G401 (cell line): ENCODE measurements around the gene HSPB1. TPM values are rescaled to one million over a fixed set of nuclear protein-coding genes. Genes with fewer than 3 reads are reported as not detected.
"Not testable (repeated sequence)": the region's sequence is repeated elsewhere in the genome, so short reads cannot be mapped to it uniquely, and the experiment has no call there.

Experiments
- DNase-seq: peaks from one replicate; pipeline ENCODE4 v3.0.0-alpha.2; 2015; ENCODE audit warnings: low spot score
- in situ Hi-C: cut with HindIII; loops from 2 replicates; pipeline ENCODE4 v1.10.0; 2016; ENCODE audit warnings: low sequenced_read_pairs, mixed read lengths
- total RNA-seq: library from RNA; depleted of rRNA; stranded (reverse); fragments of >200 nt; shearing (Covaris generic); gene quantifications from 2 replicates; pipeline ENCODE4 v1.2.3, GENCODE V29; 2014

The HSPB1 gene
- total RNA-seq, 1 experiment from 2014 or later, result 145 TPM

DNA sequence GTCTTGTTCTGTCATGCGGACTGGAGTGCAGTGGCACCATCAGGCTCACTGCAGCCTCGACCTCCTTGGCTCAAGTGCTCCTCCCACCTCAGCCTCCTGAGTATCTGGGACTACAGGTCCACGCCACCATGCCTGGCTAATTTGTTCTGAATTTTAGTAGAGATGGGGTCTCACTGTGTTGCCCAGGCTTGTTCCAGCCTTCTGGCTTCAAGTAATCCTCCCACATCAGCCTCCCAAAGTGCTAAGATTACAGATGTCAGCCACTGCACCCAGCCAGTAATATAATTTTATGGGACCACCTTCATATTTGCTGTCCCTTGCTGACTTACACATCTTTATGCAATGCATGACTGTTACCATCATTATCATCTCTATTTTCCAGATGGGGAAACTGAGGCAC, 1.5 kb upstream of the HSPB1 start:
- DNase-seq, result no peak
- in situ Hi-C loops, result loop anchor here (10.0 kb wide), 1 partner anchor 96 kb away; the partner anchor contains the start of gene SRRM3

DNA sequence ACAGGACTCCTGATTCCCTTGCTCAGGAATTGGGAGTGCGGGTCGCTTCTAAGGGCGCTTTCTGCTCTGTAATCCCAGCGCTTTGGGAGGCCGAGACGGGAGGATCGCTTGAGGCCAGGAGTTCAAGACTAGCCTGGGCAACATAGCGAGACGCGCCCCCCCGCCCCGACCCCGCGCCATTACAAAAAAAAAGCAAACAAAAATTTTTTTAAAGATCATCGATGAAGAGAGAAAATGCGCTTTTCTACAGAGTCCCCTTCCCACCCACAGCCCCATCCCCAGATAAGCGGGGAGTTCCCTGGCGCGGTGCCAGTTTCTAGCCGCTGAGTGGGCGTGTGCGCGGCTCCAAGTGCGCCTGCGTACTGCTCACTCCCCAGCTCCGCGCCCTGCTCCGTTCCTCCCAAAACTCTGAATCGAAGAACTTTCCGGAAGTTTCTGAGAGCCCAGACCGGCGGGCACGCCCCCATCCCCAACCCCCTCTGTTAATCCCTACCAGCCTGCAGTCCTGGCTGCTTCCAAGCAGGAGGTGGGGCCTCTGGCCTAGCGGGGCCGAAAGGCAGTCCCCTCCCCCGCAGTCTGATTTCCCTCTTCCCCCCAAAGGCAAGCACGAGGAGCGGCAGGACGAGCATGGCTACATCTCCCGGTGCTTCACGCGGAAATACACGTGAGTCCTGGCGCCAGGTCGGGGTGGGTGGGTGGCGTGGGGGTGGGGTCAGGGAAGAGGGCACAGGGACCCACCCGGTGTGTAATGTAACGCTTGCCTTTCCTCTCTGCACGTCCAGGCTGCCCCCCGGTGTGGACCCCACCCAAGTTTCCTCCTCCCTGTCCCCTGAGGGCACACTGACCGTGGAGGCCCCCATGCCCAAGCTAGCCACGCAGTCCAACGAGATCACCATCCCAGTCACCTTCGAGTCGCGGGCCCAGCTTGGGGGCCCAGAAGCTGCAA, 1.0 kb downstream of the HSPB1 start:
- peak; percentile 57 for DNase-seq
- in situ Hi-C loops, result loop anchor here (10.0 kb wide), 1 partner anchor 99 kb away; the partner anchor contains the start of gene SRRM3

DNA sequence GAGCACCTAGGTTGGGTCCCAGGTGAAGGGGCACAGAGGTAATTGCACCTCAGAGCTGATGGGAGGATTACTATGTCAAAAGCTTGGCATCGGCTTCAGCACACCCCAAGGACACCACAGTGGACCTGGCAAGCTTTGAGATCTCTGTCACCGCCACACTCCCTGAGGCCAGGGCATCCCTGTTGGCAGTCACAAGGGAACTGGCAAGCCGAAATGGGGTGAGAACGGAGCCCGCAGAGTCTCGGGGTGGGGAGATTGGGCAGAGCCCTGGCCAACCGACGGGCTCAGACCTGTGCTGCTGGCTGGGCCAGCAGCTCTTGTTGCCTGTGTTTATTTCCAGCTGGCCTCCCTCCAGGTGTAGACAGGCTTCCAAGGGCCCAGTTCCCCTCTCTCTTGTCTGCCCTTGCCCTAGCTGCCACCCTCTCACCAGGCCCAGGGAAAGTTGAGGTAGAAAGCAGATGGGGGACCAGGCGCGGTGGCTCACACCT, 2.5 kb downstream of the HSPB1 start:
- DNase-seq, result peak; percentile 93
- in situ Hi-C loops, result loop anchor here (10.0 kb wide), 1 partner anchor 100 kb away; the partner anchor contains the start of gene SRRM3

DNA sequence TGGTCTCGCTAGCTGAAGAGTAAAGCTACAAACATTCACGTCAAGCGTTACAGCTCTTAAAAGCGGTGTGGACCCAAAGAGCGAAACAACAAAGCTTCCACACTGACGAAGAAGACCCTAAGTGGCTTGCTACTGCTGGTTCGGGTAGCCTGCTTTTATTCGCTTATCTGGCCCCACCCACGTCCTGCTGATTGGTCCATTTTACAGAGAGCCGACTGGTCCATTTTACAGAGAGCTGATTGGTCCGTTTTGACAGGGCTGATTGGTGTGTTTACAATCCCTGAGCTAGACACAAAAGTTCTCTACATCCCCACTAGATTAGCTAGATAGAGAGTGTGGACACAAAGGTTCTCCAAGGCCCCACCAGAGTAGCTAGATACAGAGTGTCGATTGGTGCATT, 6.4 kb downstream of the HSPB1 start:
- not testable (repeated sequence) for DNase-seq
- in situ Hi-C loops, result loop anchor here (10.0 kb wide), 1 partner anchor 104 kb away; the partner anchor contains the start of gene SRRM3

DNA sequence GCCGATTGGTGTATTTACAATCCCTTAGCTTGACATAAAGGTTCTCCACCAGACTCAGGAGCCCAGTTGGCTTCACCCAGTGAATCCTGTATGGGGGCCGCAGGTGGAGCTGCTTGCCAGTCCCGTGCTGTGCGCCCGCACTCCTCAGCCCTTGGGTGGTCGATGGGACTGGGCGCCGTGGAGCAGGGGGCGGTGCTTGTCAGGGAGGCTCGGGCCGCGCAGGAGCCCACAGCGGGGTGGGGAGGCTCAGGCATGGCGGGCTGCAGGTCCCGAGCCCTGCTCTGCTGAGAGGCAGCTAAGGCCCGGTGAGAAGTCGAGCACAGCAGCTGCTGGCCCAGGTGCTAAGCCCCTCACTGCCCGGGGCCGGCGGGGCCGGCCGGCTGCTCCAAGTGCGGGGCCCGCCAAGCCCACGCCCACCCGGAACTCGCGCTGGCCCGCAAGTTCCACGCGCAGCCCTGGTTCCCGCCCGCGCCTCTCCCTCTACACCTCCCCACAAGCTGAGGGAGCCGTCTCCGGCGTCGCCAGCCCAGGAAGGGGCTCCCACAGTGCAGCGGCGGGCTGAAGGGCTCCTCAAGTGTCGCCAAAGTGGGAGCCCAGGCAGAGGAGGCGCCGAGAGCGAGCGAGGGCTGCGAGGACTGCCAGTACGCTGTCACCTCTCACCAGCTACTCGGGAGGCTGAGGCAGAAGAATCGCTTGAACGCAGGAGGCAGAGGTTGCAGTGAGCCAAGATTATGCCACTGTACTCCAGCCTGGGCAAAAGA, 7.0 kb downstream of the HSPB1 start:
- in situ Hi-C loops, result loop anchor here (10.0 kb wide), 1 partner anchor 105 kb away; the partner anchor contains the start of gene SRRM3
- not testable (repeated sequence) for DNase-seq

DNA sequence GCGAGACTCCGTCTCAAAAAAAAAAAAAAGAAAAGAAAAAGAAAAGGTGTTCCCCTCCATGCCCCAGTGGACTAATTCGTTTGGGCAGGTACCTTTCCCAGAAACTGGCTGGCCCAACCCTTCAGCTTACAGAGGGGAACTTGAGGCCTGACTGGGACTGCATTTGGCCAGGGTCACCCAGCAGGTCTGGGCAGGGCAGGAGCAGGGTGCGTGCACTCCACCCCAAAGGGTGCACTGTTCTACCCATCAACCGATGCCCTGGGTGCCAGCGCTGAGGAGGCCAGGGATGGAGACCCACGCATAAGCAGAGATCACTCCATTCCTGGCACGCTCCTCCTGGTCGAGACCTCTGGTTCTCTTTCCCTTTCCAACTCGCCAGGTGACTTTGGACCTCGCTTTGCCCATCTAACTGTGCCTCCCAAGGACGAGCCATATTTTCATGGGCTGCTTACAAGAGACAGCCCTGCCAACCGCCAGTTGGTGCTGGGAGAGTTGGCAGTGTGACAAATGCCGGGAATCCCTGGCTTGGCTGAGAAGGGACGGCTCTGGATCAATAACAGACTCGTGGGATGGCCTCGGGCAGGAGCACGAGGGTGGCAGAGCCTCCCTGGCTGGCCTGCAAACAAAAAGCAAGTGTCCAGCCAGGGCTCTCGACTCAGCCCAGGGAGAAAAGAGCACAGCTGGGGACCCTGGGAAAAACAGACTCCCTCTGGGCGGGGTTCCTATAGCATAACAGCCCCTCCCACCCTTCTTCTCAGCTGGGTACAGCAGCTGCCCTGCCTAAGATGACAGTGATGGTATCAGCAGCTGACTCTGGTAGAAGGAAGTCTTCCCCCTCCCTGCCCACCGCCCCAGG, 7.9 kb downstream of the HSPB1 start:
- in situ Hi-C loops, result no loop called here
- peak; percentile 75 for DNase-seq

DNA sequence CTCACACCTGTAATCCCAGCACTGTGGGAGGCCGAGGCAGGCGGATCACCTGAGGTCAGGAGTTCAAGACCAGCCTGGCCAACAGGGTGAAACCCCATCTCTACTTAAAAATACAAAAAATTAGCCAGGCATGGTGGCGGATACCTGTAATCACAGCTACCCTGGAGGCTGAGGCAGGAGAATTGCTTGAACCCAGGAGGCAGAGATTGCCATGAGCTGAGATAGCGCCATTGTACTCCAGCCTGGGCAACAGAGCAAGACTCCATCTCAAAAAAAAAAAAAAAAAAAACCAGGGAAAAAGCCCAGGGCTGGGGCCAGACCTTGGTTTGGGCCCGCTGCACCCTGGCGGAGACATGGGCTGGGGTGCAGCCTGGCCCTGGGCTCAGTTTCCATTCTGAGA, 9.4 kb downstream of the HSPB1 start:
- in situ Hi-C loops, DNase-seq: not testable (repeated sequence)

DNA sequence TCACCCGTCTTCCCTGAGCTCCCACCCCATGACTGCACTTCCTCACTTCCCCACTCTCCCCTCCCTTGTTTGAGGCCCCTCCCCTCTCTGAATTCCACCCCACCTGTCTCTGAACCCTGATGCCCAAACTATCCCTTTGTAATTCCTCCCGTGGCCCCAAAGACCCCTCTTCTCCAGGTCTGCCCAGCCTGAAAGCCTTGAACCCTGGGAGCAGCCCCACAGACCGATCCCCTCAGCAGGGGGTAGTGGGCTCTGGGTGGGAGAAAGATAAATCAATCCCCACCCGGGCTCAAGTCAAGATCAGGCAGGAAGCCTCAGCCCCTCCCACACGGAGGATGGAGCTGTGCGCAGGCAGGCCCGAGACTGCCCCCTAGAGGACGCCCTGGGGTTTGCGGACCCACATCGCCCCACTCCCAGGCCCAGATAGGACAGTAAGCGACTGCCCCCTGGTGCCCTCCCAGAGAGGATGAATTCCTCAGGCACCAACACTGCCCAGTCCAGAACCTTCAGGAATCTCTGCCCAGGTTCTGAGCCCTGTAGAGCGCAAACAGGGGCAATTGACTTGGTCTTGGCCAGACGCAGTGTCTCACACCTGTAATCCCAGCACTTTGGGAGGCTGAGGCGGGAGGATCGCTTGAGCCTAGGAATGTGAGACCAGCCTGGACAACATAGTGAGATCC, 11.7 kb downstream of the HSPB1 start:
- DNase-seq, result peak; percentile 90
- in situ Hi-C loops, result no loop called here

DNA sequence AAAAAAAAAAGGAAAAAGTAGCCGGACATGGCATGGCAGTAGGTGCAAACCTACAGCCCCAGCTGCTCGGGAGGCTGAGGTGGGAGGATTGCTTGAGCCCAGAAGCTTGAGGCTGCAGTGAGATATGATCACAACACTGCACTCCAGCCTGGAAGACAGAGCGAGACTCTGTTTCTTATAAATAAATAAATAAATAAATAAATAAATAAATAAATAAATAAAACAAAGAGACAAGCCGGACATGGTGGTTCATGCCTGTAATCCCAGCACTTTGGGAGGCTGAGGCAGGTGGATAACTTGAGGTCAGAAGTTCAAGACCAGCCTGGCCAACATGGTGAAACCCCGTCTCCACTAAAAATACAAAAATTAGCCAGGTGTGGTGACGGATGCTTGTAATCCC, 12.3 kb downstream of the HSPB1 start:
- in situ Hi-C loops, DNase-seq: not testable (repeated sequence)

DNA sequence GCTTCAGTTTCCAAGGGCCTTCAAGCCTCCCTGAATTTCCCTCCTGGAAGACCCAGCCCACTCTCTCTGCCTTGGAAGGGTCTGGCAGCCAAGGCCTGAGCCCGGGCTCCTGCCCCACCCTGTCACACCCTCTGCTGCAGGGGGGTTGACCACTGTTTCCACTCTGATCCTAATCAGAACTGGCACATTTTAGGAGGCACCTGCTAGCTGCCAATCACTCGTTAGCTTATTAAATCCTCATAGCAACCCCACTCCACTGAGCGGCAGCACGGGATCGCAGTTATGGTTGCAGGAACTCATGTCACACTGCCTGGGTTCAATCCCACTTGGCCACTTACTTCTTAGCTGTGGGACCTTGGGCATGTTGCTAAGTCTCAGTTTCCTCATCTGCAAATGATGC, 12.9 kb downstream of the HSPB1 start:
- in situ Hi-C loops, result no loop called here
- DNase-seq, result no peak

DNA sequence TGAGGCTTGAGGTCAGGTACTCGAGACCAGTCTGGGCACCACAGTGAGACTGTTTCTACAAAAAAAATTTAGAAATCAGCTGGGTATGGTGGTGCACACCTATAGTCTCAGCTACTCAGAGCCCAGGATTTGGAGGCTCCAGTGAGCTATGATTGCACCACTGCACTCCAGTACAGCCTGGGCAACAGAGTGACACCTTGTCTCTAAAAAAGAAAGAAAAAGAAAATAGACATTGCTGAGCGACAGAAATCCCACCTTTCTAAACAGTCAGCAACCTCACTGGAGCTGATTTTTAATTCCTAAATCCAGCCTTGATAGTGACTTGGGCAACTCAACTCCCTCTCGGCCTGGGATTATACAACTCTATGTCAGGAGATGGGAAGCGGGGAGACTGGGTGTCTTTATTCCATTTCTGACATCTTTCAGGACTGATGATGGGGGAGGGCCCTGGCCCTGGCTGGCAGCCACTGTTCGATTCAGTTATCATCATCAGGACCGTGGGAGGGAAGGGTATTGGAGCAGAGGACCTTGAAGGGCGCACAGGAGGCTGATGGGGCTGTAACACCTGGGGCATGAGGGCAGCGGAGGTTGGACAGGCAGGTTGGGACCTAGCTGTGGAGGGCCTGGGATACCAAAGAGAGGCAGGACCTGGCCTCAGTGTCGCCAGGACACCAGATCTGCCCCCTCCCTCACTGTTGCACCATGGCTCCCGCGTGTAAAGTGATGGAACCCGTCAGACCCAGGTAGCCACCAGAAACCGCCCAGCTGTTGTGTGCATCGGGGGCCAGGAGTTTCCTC, 14.7 kb downstream of the HSPB1 start:
- DNase-seq, result no peak
- in situ Hi-C loops, result no loop called here

DNA sequence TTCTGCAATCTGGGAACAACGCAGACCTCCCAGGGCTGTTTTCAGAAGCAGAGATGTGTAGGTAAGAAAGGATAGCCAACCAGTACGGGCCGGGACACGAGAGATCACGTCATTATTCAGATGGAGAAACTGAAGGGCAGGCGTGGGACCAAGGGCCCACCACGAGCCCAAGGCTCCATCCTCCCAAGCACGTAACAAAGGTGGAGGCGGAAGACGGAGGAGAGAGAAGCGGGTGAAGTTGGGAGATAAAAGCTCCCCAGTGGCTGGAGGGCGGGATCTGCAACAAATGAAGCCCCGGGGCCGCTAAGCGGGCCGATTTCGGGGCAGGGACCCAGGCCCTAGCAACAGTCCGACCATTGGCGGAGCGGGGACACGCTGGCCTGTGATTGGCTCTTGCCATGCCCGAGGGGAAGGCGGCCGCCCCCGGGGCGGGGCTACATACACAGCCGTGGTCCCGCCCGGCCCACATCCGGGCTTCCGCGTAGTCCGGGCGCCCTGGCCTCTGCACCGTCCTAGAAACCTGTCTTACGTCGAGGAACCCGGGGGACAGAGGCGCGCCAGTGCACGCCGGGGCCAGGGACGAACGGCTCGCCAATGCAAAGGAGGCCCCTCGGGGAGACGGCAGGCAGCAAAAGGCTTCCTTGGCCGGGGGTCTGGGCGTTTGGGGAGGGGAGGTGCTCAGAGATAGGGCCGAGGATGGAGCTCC, 15.5 kb downstream of the HSPB1 start:
- in situ Hi-C loops, result no loop called here

DNA sequence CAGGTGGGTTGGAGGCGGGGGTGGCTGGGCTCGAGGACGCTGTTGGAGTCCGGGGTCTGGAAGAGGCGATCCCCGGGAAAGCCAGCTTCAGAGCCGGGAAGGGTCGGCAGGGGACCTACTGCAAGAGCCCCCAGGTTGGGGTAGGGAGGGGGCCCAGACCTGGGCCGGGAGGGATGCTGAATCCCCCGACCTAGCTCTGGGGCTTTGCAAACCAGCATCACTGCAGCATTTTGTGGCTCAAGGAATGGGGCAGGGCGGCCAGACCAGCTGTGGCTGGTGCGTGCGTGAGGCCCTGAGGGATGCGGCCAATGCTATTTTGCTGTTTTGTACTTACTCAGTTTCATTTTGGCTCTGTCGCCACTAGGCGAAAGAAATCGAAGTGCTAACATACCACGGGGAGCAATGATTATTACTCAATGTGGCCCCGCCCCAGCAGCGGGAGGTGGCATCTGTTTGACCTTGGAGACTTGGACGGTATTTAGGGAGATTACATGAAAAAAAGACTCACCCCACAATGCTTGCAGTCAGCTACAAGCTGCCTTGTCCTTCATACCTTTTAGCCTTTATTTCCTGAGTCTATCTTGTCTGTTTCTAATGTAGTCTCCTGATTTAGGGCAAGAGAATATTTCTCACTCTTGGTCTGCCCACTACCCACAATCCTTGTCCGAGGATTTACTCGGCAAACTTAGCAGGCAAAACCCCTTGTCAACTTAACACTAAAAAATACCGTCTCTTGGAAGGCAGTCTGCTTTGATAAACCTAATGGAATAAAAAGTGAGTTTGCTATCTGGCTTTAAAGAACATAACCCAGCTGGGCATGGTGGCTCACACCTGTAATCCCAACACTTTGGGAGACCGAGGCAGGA, 16.2 kb downstream of the HSPB1 start:
- DNase-seq, result peak; percentile 63
- in situ Hi-C loops, result no loop called here

More for the DNA sequence above, 15.5 kb downstream of the HSPB1 start:
- DNase-seq, result peak; percentile 98

DNA sequence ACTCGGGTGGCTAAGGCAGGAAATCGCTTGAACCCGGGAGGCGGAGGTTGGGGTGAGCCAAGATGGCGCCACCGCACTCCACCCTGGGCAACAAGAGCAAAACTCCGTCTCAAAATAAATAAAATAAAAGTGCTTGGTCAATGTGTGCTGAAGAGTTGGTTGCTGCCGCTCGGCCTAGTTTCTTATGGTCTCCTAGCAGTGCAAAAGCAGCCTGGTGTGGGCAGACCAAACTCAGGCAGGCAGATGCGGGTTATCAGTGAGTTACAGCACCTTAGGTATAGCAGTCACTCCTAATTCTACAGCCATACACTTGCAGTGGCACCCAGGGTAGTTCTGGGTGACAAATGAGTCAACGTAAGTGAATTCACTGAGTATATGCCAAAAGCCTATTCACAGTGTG, 22.6 kb downstream of the HSPB1 start:
- DNase-seq, result no peak
- in situ Hi-C loops, result no loop called here

DNA sequence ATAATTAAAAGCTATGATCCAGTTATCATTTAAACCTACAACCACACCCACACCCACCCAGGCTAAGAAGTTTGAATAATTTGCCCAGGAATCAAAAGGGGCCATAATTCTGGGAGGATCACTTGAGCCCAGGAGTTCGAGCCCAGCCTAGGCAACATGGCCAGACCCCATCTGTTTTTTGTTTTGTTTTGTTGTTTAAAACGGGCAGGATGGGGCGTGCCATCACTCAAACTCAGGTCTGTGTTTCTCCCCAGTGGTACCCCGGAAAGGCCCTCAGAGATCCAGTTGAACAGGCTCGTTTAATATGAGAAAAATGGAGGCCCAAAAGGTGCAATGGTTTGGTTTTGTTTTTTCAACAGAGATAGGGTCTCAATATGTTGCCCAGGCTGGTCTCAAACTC, 23.3 kb downstream of the HSPB1 start:
- no peak for DNase-seq
- in situ Hi-C loops, result no loop called here

DNA sequence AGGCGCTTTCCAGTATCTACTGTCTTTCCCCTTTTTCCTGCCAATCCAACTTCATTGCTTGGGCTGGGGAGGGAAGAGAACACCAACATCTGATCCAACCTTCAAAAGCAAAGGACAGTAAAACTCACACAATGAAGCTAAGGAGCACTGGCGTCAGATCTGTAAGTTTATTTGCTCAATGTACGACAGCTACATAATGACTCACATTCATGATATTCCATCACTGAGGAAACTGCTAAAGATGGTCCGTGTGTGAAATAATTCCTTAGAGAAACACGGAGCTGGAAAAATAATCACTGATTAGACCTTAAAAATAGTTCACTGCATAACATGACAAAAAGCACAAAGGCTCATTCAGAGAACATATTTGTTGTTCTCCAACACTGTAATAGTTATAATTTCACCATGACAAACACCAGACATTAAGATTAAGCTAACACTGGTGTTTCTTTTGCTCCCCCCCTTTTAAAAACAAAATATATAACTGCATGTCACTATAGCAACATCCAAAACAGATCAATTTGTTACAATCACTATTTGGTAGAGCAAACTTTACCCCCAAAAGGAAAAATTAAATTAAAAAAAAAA, 24.3 kb downstream of the HSPB1 start:
- DNase-seq, result no peak
- in situ Hi-C loops, result no loop called here
